ENCODE results near the gene ZBTB20.

DNA sequence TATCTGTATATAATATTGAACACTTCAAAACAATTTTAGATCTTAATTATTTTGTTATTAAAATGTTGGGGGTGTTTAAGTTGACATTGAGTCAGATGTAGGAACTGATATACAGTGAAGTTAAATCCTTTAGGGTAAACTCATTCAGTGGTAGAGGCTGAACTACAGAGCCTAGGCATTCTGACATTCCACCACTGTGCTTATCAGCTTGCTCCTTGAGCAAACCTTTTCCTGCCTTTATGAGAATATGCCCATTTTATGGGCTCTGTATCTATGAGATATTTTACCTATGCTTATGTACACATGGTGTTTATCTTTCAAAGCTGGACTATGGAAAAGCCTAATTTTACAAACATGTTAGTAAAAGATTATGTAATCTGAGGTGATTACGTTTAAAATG lies 407.5 kb downstream of the ZBTB20 start:
- TF ChIP-seq, protein P1, sequence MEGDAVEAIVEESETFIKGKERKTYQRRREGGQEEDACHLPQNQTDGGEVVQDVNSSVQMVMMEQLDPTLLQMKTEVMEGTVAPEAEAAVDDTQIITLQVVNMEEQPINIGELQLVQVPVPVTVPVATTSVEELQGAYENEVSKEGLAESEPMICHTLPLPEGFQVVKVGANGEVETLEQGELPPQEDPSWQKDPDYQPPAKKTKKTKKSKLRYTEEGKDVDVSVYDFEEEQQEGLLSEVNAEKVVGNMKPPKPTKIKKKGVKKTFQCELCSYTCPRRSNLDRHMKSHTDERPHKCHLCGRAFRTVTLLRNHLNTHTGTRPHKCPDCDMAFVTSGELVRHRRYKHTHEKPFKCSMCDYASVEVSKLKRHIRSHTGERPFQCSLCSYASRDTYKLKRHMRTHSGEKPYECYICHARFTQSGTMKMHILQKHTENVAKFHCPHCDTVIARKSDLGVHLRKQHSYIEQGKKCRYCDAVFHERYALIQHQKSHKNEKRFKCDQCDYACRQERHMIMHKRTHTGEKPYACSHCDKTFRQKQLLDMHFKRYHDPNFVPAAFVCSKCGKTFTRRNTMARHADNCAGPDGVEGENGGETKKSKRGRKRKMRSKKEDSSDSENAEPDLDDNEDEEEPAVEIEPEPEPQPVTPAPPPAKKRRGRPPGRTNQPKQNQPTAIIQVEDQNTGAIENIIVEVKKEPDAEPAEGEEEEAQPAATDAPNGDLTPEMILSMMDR (IDR thresholded peaks at IDR 0.05) = no peak
- no peak for TF ChIP-seq POLR2A (IDR thresholded peaks at IDR 0.05)
